Keratinocyte (primary cell): Measurements from ENCODE around the gene MAP4K2. TPM values are rescaled to one million over a fixed set of nuclear protein-coding genes. Genes with fewer than 3 reads are reported as not detected.

ENCODE experiments used
- DNase-seq: peaks from one replicate; pipeline ENCODE4 v3.0.0-alpha.2; 2011; ENCODE audit warnings: low read depth, missing footprints, low spot score
- FAIRE-seq: peaks from 2 replicates; lab custom pipeline; 2011; peaks lifted over from hg19 to GRCh38; lab: Jason Lieb, UNC
- H2AFZ ChIP-seq: 2 replicates; pipeline ENCODE4 v1.6.0; 2012; ENCODE audit warnings: low read length, control low read depth, inconsistent platforms; ENCODE audit not compliant: control insufficient read depth
- H3K27ac ChIP-seq: 2 replicates; pipeline ENCODE4 v1.5.1; 2011; ENCODE audit warnings: low read length; ENCODE audit not compliant: control insufficient read depth, insufficient read depth
- H3K27me3 ChIP-seq: 3 replicates; pipeline ENCODE4 v1.6.0; 2011; ENCODE audit warnings: low read length; ENCODE audit not compliant: control insufficient read depth, insufficient read depth; ENCODE audit errors: extremely low read depth
- H3K36me3 ChIP-seq, 2 experiments: 2 replicates in 1 of 2; 3 replicates in 1 of 2; pipeline ENCODE4 v1.5.1; 2011; ENCODE audit warnings: low read length in 2 of 2, mild to moderate bottlenecking in 1 of 2; ENCODE audit not compliant: control insufficient read depth in 2 of 2, insufficient read depth in 2 of 2; ENCODE audit errors: extremely low read depth in 1 of 2
- H3K4me1 ChIP-seq: 3 replicates; pipeline ENCODE4 v1.5.1; 2011; ENCODE audit warnings: low read length; ENCODE audit not compliant: control insufficient read depth, insufficient read depth; ENCODE audit errors: extremely low read depth
- H3K4me2 ChIP-seq: 3 replicates; pipeline ENCODE4 v1.6.0; 2011; ENCODE audit warnings: low read depth, low read length; ENCODE audit not compliant: control insufficient read depth, insufficient read depth; ENCODE audit errors: extremely low read depth
- H3K4me3 ChIP-seq, 3 experiments: fragments of 200-600 bp in 1 of 3; sonication (generic) in 1 of 3; 2 replicates in 2 of 3; 3 replicates in 1 of 3; pipeline ENCODE4 v1.5.1; 2011 to 2016; ENCODE audit warnings: low read length in 3 of 3, mild to moderate bottlenecking in 3 of 3, control low read depth in 2 of 3, inconsistent platforms in 1 of 3, low read depth in 1 of 3, mixed read lengths in 1 of 3, mixed run types in 1 of 3, moderate library complexity in 1 of 3; ENCODE audit not compliant: control insufficient read depth in 2 of 3, insufficient read depth in 2 of 3; ENCODE audit errors: extremely low read depth in 1 of 3
- H3K79me2 ChIP-seq: 2 replicates; pipeline ENCODE4 v1.6.0; 2012; ENCODE audit warnings: low read length; ENCODE audit not compliant: control insufficient read depth, insufficient read depth
- H3K9ac ChIP-seq: 3 replicates; pipeline ENCODE4 v1.6.0; 2011; ENCODE audit warnings: low read length; ENCODE audit not compliant: control insufficient read depth, insufficient read depth; ENCODE audit errors: extremely low read depth
- H3K9me1 ChIP-seq: 3 replicates; pipeline ENCODE4 v1.6.0; 2011; ENCODE audit warnings: low read length; ENCODE audit not compliant: control insufficient read depth, insufficient read depth; ENCODE audit errors: extremely low read depth
- H3K9me3 ChIP-seq: 2 replicates; pipeline ENCODE4 v1.5.1; 2012; ENCODE audit warnings: low read depth, low read length; ENCODE audit not compliant: control insufficient read depth
- H4K20me1 ChIP-seq: 3 replicates; pipeline ENCODE4 v1.6.0; 2011; ENCODE audit warnings: low read length; ENCODE audit not compliant: control insufficient read depth, insufficient read depth; ENCODE audit errors: extremely low read depth
- EZH2 ChIP-seq: IDR thresholded peaks from one replicate; pipeline ENCODE4 v1.6.1; 2012; ENCODE audit warnings: inconsistent platforms, mild to moderate bottlenecking, low read length, moderate library complexity
- dilution Hi-C: fragments of 300-500 bp; cut with MboI; formaldehyde crosslinking; loops from one replicate; pipeline ENCODE4 v1.7.0; 2020; ENCODE audit warnings: low sequenced_read_pairs; ENCODE audit not compliant: extremely low pct_ligation_motif_present
- polyA plus RNA-seq, 5 experiments: library from polyadenylated mRNA; depleted of rRNA in 3 of 5; stranded (reverse) in 3 of 5; stranded (forward) in 1 of 5; unstranded in 1 of 5; fragments of >200 nt; gene quantifications; 1 replicate in 1 of 5; 2 replicates in 3 of 5; 3 replicates in 1 of 5; pipeline versions ENCODE4 v1.2.1 to v1.2.3, GENCODE V29; 2011 to 2012; ENCODE audit warnings: missing spikeins in 2 of 5, low read depth in 1 of 5, low replicate concordance in 1 of 5
- TF ChIP-seq, protein P1 (sequence below), 3 experiments: IDR thresholded peaks in 1 of 3; conservative IDR thresholded peaks in 1 of 3; optimal IDR thresholded peaks in 1 of 3; 2 replicates in 2 of 3; 3 replicates in 1 of 3; pipeline versions ENCODE3 to v1.5.1; 2011; ENCODE audit warnings: low read length in 3 of 3, mild to moderate bottlenecking in 3 of 3, moderate library complexity in 2 of 3, control low read depth in 1 of 3, inconsistent platforms in 1 of 3; ENCODE audit not compliant: insufficient read depth in 2 of 3; ENCODE audit errors: extremely low read depth in 1 of 3

Gene MAP4K2
- polyA plus RNA-seq, 1 donor (not counting 4 experiments of a cell fraction or from before 2014, with no cell fraction given), result 6.7 TPM

DNA sequence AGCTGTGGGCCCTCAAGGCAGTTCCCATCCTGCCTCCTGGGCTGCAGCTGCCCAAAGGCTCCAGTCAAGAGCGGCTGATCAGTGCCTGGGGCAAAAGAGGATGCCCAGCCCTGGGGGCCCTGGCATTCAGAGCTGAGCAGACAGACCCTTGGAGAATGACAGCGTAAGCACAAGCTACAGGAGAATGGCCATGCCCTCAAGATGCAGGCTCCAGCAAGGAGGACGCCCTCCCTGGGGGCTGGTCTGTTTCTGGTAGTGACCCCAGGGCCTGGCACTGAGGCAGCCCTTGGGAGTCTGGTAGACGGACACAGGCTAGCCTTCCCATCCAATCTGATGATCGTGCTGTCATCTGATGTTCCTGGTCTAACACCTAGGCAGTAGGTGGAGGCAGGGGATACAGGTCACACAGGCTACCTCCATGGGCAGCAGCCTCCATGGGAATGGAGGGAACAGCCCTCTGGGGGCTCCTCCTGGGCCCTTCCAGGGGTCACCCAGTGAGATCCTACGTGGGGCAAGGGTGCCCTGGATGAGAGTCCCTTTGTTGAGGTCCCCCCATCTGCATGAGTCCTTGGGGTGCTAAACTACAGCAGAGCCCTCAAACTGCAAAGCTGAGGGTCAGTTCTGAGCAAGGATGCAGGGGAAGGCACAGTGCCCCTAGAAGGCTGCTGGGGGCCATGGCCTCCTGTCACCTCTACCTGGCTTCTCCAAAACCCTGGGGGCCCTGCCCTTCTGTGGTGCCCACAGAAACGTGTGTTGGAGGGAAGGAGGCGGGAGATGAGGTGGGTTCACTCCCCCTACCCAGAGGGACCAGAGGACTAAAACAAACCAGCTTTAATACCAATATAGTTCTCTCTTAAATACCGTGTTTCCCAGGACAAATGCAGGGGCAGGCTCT, 14.4 kb downstream of the MAP4K2 start:
- Histone ChIP-seq H3K9me3 (no peaks in the 10 kb centered on the region), H2AFZ (no peak overlapping the region), H3K9ac (no peak overlapping the region), H3K4me3 (no peak overlapping the region), H3K9me1 (no peaks in the 10 kb centered on the region), H3K4me1 (no peaks in the 10 kb centered on the region), H4K20me1 (no peaks in the 10 kb centered on the region), H3K27me3 (no peaks in the 10 kb centered on the region), H3K79me2 (no peaks in the 10 kb centered on the region), H3K4me2 (no peak overlapping the region), H3K27ac (no peak overlapping the region), H3K36me3 (peaks cover 0 to 6% of the 10 kb centered on the region in 2 experiments)
- DNase-seq, result no peak
- dilution Hi-C loops, result no loop called here
- TF ChIP-seq EZH2, result no peak
- TF ChIP-seq, protein P1, sequence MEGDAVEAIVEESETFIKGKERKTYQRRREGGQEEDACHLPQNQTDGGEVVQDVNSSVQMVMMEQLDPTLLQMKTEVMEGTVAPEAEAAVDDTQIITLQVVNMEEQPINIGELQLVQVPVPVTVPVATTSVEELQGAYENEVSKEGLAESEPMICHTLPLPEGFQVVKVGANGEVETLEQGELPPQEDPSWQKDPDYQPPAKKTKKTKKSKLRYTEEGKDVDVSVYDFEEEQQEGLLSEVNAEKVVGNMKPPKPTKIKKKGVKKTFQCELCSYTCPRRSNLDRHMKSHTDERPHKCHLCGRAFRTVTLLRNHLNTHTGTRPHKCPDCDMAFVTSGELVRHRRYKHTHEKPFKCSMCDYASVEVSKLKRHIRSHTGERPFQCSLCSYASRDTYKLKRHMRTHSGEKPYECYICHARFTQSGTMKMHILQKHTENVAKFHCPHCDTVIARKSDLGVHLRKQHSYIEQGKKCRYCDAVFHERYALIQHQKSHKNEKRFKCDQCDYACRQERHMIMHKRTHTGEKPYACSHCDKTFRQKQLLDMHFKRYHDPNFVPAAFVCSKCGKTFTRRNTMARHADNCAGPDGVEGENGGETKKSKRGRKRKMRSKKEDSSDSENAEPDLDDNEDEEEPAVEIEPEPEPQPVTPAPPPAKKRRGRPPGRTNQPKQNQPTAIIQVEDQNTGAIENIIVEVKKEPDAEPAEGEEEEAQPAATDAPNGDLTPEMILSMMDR (optimal IDR thresholded peaks at IDR 0.05 in 1 of 3, IDR thresholded peaks at IDR 0.05 in 1 of 3, conservative IDR thresholded peaks at IDR 0.05 in 1 of 3; ENCODE audit: extremely low read depth in 1 of 3, insufficient read depth in 2 of 3, low read length in 3 of 3), result no peak
- FAIRE-seq, result no peak

DNA sequence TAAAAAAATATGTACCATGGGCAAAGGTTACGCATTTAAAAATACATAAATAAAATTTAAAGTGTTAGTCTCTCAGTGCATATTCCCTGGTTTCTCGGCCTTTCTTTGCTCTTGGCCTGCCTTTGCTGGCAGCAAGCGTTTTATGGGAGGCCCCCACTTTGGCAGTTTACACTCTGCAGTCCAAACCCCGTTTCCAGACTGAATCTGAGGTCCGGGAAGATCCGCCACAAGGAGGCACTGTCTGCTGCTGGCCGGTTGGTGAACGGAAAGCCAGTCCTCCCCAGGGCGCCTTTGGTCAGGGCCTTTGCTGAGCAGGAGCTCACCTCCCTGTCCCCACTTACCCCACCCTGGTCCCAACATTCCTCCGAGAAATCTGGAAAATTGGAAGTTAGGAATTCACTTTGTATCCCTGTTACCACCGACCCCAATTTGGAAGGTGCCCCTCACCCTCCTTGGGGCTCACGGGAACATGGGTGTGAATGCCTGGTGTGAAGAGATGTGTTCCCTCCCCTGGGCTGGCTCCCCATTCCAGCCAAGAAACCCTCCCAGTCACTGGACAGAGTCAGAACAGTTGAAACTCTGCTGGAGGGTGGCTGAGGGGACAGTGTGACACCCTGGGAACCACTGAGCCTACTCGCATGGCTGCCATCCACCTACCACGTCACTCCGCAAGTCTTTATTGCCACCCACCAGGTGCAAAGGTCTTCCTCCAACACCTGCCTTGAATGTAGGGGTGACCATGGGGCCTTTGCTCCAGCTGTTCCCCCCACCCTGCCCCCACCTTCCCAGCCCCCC, 15.3 kb downstream of the MAP4K2 start:
- dilution Hi-C loops, result no loop called here
- H3K4me1 ChIP-seq, result no peaks in the 10 kb centered on the region
- H3K79me2 ChIP-seq, result no peaks in the 10 kb centered on the region
- no peaks in the 10 kb centered on the region for H3K9me3 ChIP-seq
- H3K9me1 ChIP-seq, result no peaks in the 10 kb centered on the region
- H3K4me3 ChIP-seq, result no peak overlapping the region
- no peak overlapping the region for H3K9ac ChIP-seq
- H3K36me3 ChIP-seq, result peaks cover 0 to 6% of the 10 kb centered on the region in 2 experiments
- H2AFZ ChIP-seq, result no peak overlapping the region
- H3K4me2 ChIP-seq, result no peak overlapping the region
- DNase-seq (no peak), FAIRE-seq (no peak)
- H3K27ac ChIP-seq, result no peak overlapping the region
- no peak for TF ChIP-seq EZH2
- TF ChIP-seq, protein P1 (optimal IDR thresholded peaks at IDR 0.05 in 1 of 3, IDR thresholded peaks at IDR 0.05 in 1 of 3, conservative IDR thresholded peaks at IDR 0.05 in 1 of 3; ENCODE audit: extremely low read depth in 1 of 3, insufficient read depth in 2 of 3, low read length in 3 of 3), result peak; percentile 86 to 92 (median 89)
- H4K20me1 ChIP-seq, result no peaks in the 10 kb centered on the region
- H3K27me3 ChIP-seq, result no peaks in the 10 kb centered on the region
